Measurements from ENCODE around the gene CYP2W1.
"Not testable (repeated sequence)": the region's sequence is repeated elsewhere in the genome, so short reads cannot be mapped to it uniquely, and the experiment has no call there.

CYP2W1 gene

DNA sequence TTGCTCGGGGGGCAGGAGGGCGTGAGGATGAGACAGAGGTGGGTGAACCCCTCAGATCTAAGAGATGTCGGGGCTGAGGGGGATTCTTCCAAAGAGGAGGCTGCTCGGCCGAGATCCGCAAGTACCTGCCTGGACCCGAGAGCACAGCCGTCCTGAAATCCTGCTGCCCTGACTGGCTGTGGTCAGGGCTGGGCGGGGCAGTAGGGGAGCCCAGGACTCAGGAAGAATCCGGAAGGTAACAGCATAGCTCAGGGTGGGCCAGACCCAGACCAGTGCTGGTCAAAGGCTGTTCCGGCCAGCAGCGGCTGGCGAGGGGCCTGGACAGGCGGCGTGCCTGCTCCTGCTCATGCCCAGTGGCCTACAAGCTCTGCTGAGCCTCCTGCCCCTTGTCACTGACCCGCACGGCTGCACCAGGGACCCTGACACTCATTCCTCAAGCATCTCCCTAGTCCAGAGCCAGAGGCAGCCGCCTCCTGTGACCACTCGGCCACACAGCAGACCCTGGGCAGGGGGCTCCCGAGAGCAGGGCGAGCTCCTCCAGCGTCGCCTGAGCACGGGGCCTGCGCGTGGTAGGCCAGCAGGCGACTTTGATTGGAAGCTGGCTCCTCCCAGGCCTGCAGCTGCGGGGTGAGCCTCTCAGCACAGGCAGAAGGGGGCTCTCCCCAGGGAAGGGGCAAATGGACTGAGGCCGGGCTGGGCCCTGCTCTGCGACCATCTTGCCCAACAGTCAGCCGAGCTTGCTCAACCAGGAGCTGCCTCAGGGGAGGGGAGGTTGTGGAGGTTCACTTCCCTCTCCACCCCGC lies 25.4 kb upstream of the CYP2W1 start:
- peak overlapping the region; percentile 74 for H3K27ac Mint-ChIP-seq
- peak; percentile 39 for DNase-seq
- H3K27me3 Mint-ChIP-seq (ENCODE audit: low read depth, poor library complexity), result peaks cover 29% of the 10 kb centered on the region
- TF ChIP-seq CTCF (IDR thresholded peaks at IDR 0.05), result no peak
- peaks cover 4% of the 10 kb centered on the region for H3K9me3 Mint-ChIP-seq
- no peak overlapping the region for H3K4me3 Mint-ChIP-seq
- peaks cover 32% of the 10 kb centered on the region for H3K4me1 Mint-ChIP-seq
- no peaks in the 10 kb centered on the region for H3K36me3 Mint-ChIP-seq (ENCODE audit: low read depth)

DNA sequence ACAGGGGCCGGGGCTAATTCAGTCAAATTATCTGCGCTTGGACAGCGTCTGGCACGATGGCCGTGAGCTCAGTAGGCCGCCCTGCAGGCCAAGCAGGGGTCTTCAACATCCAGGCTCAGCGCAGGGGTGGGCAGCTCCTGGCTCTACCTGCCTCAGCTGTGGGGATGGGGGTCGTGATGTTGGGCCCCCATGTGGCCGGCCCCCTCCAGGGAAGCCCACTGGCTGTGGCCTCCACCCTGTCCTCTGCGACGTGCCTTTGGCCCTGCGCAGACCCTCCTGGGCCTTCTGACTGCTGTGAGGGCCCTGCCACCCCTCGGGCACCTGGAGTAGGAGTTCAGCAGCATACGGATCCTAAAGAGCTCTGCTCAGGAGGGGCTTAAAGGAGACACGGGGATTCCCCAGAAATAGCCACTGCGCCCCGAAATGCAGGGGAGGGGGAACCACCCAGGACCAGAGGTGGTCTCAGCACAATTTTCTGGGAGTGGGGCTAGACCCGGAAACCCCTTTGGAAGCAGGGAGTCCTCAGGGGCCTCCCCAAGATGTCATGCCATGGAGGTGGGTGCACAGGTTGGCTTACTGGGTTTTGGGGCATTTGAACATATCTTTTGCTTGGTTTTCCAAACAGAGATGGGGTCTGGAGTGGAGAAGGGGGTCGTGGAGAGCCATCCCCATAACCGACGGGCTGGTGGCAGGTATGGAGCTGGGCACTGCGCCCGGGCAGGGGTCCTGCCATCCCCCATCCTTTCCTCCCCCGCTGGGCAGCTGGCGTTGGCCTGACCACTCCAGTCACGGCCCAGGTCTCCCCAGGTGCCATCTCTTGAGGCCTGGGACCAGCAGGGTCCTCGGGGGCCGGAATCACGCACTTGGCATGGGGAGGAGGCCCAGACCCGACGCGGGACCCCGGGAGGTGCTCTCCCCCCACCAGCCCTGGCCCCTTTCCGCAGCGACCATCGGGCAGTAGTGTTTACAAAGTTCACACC lies 24.5 kb upstream of the CYP2W1 start:
- H3K4me1 Mint-ChIP-seq, result peaks cover 34% of the 10 kb centered on the region

GRCh38 chr7:959271-959670 lies 23.7 kb upstream of the CYP2W1 start:
- H3K27ac Mint-ChIP-seq, result peak overlapping the region; percentile 36
- H3K9me3 Mint-ChIP-seq, result peaks cover 4% of the 10 kb centered on the region
- no peak for TF ChIP-seq CTCF (IDR thresholded peaks at IDR 0.05)
- no peak for DNase-seq
- H3K27me3 Mint-ChIP-seq (ENCODE audit: low read depth, poor library complexity), result peaks cover 17% of the 10 kb centered on the region
- H3K4me3 Mint-ChIP-seq, result no peak overlapping the region
- H3K4me1 Mint-ChIP-seq, result peaks cover 36% of the 10 kb centered on the region
- no peaks in the 10 kb centered on the region for H3K36me3 Mint-ChIP-seq (ENCODE audit: low read depth)

More for the DNA sequence above, 24.5 kb upstream of the CYP2W1 start:
- no peak for DNase-seq
- peaks cover 4% of the 10 kb centered on the region for H3K9me3 Mint-ChIP-seq
- H3K27me3 Mint-ChIP-seq (ENCODE audit: low read depth, poor library complexity), result peaks cover 20% of the 10 kb centered on the region
- no peak overlapping the region for H3K4me3 Mint-ChIP-seq
- no peak overlapping the region for H3K27ac Mint-ChIP-seq
- TF ChIP-seq CTCF (IDR thresholded peaks at IDR 0.05), result no peak
- H3K36me3 Mint-ChIP-seq (ENCODE audit: low read depth), result no peaks in the 10 kb centered on the region

GRCh38 chr7:959740-960139 lies 23.2 kb upstream of the CYP2W1 start:
- Mint-ChIP-seq H3K4me1 (peaks cover 38% of the 10 kb centered on the region), H3K27me3 (ENCODE audit: low read depth, poor library complexity) (peaks cover 17% of the 10 kb centered on the region)
- not testable (repeated sequence) for H3K36me3 Mint-ChIP-seq (ENCODE audit: low read depth); H3K27ac Mint-ChIP-seq; DNase-seq; H3K9me3 Mint-ChIP-seq; H3K4me3 Mint-ChIP-seq

- Mint-ChIP-seq H3K9me3 (peaks cover 4% of the 10 kb centered on the region), H3K27me3 (ENCODE audit: low read depth, poor library complexity) (peaks cover 12% of the 10 kb centered on the region), H3K27ac (peak overlapping the region; percentile 71), H3K4me1 (peaks cover 43% of the 10 kb centered on the region), H3K4me3 (peak overlapping the region; percentile 22), H3K36me3 (ENCODE audit: low read depth) (no peaks in the 10 kb centered on the region)
- DNase-seq, result no peak
- TF ChIP-seq CTCF (IDR thresholded peaks at IDR 0.05), result no peak
Observed at GRCh38 chr7:960269-960871, 22.6 kb upstream of the CYP2W1 start.

- not testable (repeated sequence) for H3K27ac Mint-ChIP-seq; H3K4me3 Mint-ChIP-seq; H3K27me3 Mint-ChIP-seq (ENCODE audit: low read depth, poor library complexity); H3K9me3 Mint-ChIP-seq; H3K36me3 Mint-ChIP-seq (ENCODE audit: low read depth); DNase-seq
- H3K4me1 Mint-ChIP-seq, result peaks cover 43% of the 10 kb centered on the region
Observed at GRCh38 chr7:960972-961371, 22.0 kb upstream of the CYP2W1 start.
